HG02623 (cell line): ENCODE measurements around the gene LAMTOR2.

Experiments
- ATAC-seq: cut with Tn5 transposase; IDR thresholded peaks from one replicate; pipeline ENCODE4 v1.9.1; 2021; ENCODE audit warnings: moderate library complexity; ENCODE audit not compliant: unreplicated experiment

LAMTOR2 gene

DNA sequence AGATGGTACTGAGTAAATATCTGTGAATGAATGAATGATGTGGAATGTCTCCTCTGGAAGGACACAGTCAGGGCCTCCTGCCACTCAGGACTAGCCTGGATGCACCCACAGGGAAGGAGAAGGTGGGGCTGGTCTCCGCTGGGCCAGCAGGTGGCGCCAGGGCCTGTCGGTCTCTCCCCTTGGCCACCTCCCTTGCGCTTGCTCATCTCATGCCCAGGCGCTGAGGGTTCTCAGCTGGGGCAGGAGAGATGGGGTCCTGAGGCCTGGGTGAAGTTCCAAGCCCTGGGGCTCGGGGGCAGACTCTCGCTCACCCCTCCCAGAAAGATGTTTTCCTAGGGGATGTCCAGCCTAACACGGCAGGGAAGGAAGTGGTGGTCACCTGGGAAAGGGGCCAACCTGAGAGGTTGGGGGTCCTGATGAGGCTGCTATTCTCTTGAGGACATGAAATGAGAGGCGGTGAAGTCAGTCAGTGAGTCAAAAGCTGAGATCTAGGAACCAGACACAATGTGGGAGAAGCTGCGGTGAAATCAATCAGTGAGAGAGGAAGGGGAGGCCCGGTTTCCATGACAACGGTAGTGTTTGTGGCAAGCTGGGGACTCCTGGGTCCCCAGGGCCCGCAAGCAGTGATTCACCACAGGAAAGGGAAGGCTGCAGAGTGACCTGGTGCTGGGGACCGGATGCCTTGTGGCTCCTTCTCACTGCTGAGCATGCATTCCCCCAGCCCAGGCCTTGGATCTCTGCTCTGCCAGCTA lies 42.2 kb downstream of the LAMTOR2 start:
- ATAC-seq = peak; percentile 51

DNA sequence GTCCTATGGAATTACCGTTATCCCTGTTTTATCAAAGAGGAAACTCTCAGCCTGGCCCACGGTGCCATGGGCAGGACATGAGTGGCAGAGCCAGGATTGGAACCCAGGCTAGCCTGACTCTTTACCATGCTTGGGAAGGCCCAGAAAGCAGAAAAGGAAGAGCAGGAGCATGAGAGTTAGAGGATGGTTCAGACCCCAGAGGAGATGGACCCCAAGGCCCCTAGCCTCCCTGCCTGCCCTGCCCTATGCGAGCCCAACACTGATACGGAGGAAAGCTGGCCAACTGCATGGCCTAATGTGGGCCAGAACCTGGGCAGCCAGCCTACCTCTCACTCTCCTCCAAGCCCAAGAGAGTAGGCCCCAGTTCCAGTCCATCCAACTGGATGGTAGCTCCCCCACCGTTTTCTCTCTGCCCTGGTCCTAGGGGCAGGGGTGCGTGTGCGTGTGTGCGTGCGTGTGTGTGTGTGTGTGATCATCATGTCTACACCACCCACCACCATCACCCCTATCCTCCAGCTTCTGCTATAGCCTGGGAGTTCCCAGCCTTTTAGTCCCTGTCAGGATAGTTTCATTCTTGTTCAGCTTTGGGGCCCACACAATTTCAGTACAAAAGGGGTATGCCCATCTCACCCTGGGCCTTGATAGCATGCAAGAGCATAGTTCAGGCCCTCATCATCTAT lies 43.1 kb downstream of the LAMTOR2 start:
- ATAC-seq = no peak

DNA sequence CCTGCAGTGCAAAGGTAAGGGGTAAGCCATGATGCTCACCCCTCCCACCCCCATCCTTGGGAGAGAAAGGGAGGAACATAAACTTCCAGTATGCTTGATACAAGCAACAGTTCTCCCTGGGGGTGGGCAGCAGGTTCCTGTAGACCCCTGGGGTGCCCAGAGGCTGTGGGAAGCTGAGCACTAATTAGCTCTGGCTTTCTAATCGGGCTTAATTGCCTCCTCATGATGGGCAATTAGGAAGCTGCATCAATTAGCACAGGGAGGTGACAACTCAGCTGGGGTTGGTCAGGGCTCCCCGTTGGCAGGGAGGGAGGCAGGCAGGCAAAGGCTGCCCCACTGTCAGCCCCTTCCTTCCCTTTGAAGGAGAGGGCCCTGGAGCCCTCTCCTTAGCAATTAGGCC lies 44.2 kb downstream of the LAMTOR2 start:
- ATAC-seq = no peak

DNA sequence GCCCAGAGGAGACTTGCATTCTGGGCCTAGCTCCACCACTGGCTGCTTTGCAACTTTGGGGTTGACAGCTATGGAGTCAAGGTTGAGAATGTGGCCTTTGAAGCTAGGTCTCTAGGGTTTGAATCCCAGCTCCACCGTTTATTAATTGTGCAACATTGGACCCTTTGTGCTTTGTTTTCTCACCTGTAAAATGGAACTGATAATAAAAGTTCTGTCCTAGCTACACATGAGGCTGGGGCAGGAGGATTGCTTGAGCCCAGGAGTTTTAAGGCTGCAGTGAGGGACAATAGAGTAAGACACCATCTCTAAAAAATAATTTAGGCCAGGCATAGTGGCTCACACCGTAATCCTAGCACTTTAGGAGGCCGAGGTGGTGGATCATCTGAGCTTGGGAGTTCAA lies 44.7 kb downstream of the LAMTOR2 start:
- ATAC-seq = no peak

DNA sequence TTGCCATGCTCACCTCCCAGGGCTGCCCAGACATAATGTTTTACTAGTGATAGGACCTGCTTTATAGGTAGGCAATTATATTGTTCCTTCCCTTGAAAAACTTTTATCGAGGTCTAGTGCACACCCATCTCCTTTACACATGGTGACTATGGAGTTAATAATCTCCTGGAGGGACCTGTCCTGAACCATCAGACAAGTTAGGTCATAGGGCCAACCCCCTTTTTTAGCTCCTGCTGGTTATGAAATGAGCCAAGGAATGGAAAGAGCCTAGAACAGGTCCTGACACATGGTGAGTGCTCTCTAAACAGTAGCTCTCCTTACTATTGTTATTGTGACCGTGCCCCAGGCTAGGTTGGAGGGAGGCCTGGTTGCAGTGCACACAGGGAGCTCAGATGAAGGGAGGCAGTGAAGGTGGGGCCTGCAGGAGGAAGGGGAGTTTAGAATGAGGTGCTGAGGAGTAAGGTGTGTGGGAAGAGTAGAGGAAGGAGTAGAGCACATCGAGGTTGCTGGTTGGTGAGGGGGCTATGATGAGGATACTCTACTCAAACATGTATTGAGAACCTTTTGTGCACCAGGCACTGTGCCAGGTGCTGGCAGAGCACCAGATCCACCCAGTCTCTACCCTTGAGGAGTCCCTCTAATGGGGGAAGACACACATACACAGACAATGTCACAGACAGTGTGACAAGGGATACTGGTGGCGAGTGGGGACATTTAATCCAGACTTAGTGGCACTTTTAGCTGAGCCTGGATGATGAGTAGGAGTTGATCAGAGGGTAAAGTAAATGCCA lies 45.8 kb downstream of the LAMTOR2 start:
- ATAC-seq = no peak

DNA sequence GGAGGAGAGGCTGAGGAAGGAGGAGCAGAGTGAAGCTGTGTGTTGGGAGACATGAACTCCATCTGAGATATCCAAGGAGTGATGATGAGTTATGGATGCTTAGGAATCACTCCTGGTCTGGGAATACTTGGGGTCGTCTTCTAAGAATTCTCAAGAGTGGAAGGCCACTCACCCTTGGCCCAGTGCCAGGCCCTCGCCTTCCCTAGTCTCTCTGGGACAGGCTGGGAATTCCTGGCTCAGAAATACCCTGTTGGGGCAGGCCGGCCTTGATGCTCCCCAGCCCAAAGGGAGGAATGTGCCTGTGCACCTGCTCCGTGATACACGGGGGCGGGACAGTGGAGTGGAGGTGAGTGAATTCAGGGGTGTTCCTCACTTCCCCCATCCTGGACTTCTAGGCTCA lies 47.3 kb downstream of the LAMTOR2 start:
- ATAC-seq = no peak

DNA sequence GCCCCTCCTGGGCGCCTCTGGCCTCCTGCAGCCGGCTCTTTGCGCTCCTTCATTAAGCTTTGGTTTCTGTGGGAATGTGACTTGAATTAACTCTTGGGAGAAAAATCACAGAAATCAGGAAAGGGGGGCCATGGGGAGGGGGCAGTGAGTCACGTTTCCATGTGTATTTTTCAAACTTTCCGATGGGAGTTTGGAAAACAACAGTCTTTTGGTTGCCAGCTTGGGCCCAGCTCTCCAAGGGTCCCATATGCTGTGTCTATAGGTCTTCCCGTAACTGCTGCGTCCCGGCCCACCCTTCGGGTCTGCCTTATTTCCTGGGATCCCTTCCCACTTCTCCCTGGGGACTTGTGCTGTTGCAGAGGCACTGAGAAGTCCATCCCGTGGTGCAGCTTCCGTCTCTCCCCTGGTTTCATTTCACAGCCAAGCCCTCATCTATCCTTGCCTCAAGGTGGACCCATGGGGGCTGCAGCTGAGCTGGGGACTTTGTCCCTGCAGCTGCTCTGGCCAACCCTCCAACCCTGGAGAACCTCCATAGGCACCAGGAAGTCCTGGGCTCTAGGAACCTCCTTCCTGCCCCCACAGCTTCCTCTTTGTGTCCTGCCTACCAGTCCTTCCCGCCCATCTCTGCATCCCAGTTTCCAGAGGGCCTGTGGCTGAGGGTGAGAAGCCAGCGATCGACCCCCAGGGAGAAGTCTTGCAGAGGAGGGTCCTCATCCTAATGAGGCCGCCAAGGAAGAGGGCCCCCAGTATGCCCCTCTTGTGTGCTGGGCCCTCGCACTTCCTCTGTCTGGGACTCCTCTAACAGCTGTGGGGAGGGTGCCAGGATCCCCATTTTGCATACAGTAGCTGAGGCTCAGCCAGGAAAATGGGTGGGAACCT lies 48.3 kb downstream of the LAMTOR2 start:
- ATAC-seq = no peak

DNA sequence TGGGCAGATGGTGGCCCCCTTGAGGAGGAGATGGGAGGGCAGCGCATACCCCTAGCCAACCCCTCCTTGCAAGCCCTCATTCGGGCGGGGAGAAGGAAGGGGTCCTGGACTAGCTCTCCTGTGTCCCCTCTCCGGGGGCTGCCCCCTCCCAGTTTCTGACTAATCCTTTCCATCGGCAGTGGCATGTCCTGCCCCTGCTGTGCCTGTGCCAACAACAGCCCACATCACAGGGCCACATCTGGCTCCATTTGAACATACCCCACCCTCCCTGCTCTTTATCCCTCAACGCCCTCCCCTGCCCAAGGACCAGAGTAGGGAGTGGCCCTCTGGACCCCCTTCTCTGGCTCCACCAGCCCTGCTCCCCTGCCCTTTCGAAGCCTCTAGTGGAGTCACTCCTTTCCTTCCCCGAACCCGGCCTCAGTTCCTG lies 49.0 kb downstream of the LAMTOR2 start:
- ATAC-seq = no peak

DNA sequence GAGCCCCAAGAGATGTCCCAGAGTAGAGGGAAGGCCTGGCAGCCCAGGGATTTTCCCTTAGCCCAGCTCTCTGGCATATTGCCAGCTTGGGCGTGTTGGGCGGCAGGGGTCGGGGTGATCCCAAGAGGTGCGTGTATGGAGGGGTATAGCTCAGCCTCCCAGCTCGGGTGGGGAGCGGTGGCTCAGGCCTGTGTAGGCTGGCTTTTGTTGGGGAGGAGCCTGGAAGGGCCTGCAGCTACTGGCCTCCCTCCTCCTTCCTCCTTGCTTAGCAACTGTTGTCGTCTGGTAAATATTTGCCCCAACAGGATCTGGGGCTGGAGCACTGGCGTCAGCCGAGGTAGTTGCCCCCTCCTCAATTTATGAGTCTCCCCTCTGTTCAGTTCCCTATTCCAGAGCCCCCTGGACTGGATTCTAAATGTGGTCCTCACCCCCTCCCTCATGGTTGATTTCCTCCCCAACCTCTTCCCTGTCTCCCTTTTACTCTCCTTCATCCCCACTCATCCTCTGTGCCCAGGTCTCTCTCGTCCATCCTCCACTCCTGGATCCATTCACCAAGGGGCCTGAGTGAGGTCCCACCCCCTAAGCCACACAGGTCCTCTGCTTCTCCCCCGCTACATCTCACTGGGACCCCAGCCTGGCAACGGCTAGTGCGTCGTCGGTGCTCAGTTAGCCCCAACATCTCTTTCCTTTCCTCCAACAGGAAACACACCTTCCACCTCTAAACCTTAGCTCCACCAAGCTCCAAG lies 49.7 kb downstream of the LAMTOR2 start:
- no peak for ATAC-seq

DNA sequence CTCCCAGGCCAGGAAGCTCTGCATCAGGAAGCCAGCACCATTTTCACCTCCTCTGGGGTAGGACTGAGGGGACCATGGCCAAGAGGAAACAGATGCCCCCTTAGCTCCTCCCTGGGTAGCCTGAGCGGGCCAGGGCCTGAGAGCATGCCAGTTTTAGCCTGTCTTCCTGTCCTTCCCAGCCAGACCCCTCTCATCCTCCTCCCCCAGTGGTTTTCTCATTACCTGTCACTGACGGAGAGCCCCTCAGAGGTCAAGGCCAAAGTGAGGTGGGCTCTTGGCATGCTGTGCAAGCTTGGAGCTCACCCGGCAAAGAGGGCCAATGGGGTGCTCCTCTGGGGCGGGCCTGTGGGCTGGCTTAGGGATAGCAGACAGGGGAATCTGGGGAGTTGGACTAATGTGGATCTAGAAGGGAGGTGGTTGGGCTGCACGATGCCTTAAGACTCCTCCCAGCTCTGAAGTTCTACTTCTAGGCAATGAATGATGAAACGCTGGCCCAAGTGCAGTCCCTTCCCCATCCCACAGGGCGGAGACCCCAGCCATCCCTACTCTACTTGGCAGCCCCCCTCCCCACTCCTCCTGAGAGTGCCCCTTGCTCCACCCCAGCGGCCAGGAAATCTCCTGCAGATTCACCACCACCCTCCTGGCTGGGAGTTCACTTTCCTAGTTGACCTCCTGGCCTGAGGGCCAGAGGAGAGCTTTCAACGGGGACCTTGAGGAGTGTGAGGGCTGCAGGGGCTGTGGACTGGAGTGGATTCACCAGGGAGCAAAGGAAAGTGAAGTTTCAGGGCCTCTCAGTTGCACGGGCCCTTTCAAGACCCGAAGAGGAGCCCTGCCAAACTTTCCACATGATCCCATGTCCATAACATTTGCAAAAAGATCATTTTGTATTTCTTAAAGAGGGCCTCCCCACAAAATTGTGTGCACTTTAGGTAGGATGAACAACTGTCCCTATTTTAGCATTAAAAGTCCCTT lies 50.6 kb downstream of the LAMTOR2 start:
- ATAC-seq = no peak

DNA sequence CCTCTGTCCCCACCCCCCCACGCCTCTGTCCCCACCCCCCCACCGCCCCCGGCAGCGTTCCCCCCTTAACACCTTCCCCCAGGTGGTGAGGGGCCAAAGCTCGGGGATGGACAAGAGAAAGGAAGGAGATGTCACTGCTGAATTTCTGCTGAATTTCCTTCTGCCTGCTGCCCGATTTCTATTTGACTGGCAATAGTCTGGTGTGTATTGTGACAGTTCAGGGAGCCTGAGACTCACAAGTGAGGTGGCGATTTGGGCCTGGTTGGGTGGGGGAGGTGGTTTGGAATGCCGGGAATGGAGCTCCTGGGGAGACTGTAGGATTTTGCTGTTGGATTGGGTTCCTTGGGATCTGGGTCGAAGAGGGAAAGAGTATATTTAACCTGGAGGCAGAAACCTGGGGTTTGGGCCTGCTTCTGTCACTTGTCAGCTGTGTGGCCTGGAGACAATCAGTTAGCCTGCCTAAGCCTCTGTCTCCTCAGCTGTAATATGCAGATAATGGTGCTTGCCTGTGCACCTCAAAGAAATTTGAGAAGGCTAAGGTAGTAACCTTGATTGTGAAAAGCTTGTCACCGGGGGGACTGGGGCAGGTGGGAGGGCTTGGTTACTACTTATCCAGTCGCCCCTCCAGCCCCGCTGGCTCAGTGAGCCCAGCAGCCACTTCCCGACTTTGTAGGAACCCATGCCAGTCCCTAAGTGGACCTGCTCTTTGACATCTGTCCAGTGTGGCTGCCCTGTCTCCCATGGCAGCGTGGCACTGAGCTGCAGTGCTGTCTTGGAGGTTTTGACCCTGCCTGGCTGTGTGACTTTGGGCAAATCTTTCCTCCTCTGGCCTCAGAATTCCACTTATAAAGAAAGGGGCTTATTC lies 52.3 kb downstream of the LAMTOR2 start:
- ATAC-seq = no peak

DNA sequence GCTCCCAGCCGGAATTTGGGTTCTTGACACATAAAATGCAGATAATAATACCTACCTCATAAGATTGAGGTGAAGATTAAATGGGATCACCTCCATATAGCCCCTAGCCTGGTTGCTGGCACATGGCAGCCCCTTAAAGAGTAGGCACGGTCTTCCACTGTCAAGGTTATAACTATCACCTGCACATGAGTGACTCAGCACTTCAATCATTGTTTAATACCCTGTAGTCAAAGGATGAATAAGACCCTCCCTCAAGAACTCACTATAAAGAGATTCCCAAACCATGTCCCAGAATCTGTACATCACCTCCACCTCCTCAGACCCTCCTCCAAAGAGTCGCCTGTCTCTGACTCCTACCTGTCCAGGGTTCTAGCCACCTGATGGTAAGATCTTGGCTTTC lies 53.5 kb downstream of the LAMTOR2 start:
- no peak for ATAC-seq
